ENCODE data around the gene PCNX2. TPM values are rescaled to one million over a fixed set of nuclear protein-coding genes. Genes with fewer than 3 reads are reported as not detected.

The PCNX2 gene
- total RNA-seq, 1 experiment from 2014 or later, result 15.3 TPM

- no peak for TF ChIP-seq TCF7L2 (IDR thresholded peaks at IDR 0.05; ENCODE audit: borderline replicate concordance, extremely low read depth, insufficient read depth, insufficient read length)
These were observed 424 bp upstream of the PCNX2 start (continued) for GRCh38 chr1:233295975-233296322.

- Histone ChIP-seq H3K36me3 (ENCODE audit: control insufficient read depth in 1 of 2, insufficient read depth in 2 of 2, low read length in 2 of 2) (no peaks in the 10 kb centered on the region), H4K20me1 (ENCODE audit: insufficient read depth) (no peaks in the 10 kb centered on the region), H3K27ac (ENCODE audit: low read depth, low read length) (peak overlapping the region; percentile 65), H2AFZ (ENCODE audit: low read depth, low read length, poor library complexity, severe bottlenecking) (no peak overlapping the region), H3K4me2 (ENCODE audit: low read length) (peak overlapping the region; percentile 74), H3K9ac (ENCODE audit: low read length) (peak overlapping the region; percentile 70), H3K27me3 (ENCODE audit: insufficient read depth, low read length) (no peaks in the 10 kb centered on the region), H3K9me2 (ENCODE audit: insufficient read depth) (no peaks in the 10 kb centered on the region), H3K79me2 (ENCODE audit: insufficient read depth, low read length) (peaks cover 48% of the 10 kb centered on the region), H3K9me3 (ENCODE audit: control insufficient read depth in 1 of 2, insufficient read depth in 1 of 2, low read depth in 1 of 2, low read length in 2 of 2) (no peaks in the 10 kb centered on the region), H3K4me3 (replicated peaks in 1 of 2; ENCODE audit: low read depth in 1 of 2, low read length in 2 of 2) (peak overlapping the region; percentile 79 to 80), H3K4me1 (ENCODE audit: control insufficient read depth in 1 of 2, insufficient read depth in 2 of 2, low read length in 2 of 2) (peaks cover 18 to 43% of the 10 kb centered on the region in 2 experiments; a peak in 3 of 4 replicates)
- ChIA-PET POLR2A (no interaction called here), RAD21 (ENCODE audit: low non-redundant PET in 1 of 2, low total read pairs in 2 of 2, uncharacterized antibody in 2 of 2, unreplicated experiment in 2 of 2) (no interaction called here), CTCF (no interaction called here)
- TF ChIP-seq CBX3 (IDR thresholded peaks at IDR 0.05; ENCODE audit: low read depth) (no peak), POLR2AphosphoS5 (IDR thresholded peaks at IDR 0.05; ENCODE audit: low read depth, low read length) (0 out of 2 replicates have a peak, but pooled peaks have one; percentile 2), EZH2 (IDR thresholded peaks at IDR 0.05) (no peak), ZBTB33 (IDR thresholded peaks at IDR 0.05; ENCODE audit: extremely low read depth, insufficient replicate concordance, low read length) (no peak), MAX (IDR thresholded peaks at IDR 0.05) (no peak), CTCF (IDR thresholded peaks at IDR 0.05 in 2 of 3, conservative IDR thresholded peaks at IDR 0.05 in 1 of 3; ENCODE audit: borderline replicate concordance in 1 of 3, insufficient read depth in 1 of 3, low read depth in 2 of 3, low read length in 2 of 3) (no peak), EGR1 (IDR thresholded peaks at IDR 0.05; ENCODE audit: low read depth) (0 out of 2 replicates have a peak, but pooled peaks have one; percentile 46), POLR2A (IDR thresholded peaks at IDR 0.05; ENCODE audit: borderline replicate concordance, extremely low read depth, insufficient read depth, insufficient read length) (no peak), ATF3 (IDR thresholded peaks at IDR 0.05) (no peak), YY1 (IDR thresholded peaks at IDR 0.05; ENCODE audit: extremely low read depth, insufficient replicate concordance, low read depth, low read length) (no peak), ELF1 (IDR thresholded peaks at IDR 0.05; ENCODE audit: borderline replicate concordance, low read depth) (no peak), JUND (IDR thresholded peaks at IDR 0.05) (peak; percentile 65), CEBPB (IDR thresholded peaks at IDR 0.05; ENCODE audit: low read depth) (no peak), FOSL1 (IDR thresholded peaks at IDR 0.05; ENCODE audit: low read depth) (peak; percentile 76)
- BruUV-seq (replicated peaks), result no TSS peak
- DNase-seq (ENCODE audit: low read depth, low spot score), result peak; percentile 27
- intact Hi-C loops (cut with micrococcal nuclease), result loop anchor here (10.0 kb wide), 1 partner anchor 610 kb away; the partner anchor contains the start of gene SLC35F3
- ATAC-seq, result peak; percentile 62
These were observed 650 bp downstream of the PCNX2 start for GRCh38 chr1:233294913-233295236.

All from HCT116 (cell line).